T-helper 2 cell treated with Interferon-gamma antibody and Interleukin-4, amounts not matched to agents 100 ng/mL and 5 ng/mL, for 36 hours (primary cell): ENCODE results near the gene PPEF1. TPM values are rescaled to one million over a fixed set of nuclear protein-coding genes. Genes with fewer than 3 reads are reported as not detected.
"Not testable (repeated sequence)": the region's sequence is repeated elsewhere in the genome, so short reads cannot be mapped to it uniquely, and the experiment has no call there.

Experiments used
- intact Hi-C: fragments of 100-400 bp; cut with micrococcal nuclease; formaldehyde crosslinking; loops from one replicate; pipeline ENCODE4 v1.15.1; 2023
- total RNA-seq: library from RNA; stranded (reverse); gene quantifications from 2 replicates; pipeline ENCODE4 v1.2.3, GENCODE V29; 2022

PPEF1 gene
- total RNA-seq, 1 donor from 2014 or later: not detected

- intact Hi-C loops: no loop called here
These were observed 85.4 kb downstream of the PPEF1 start for GRCh38 chrX:18792828-18793227.

GRCh38 chrX:18793601-18794089 is 86.2 kb downstream of the PPEF1 start:
- intact Hi-C loops: no loop called here

GRCh38 chrX:18797141-18797540 is 89.7 kb downstream of the PPEF1 start:
- intact Hi-C loops: no loop called here

- intact Hi-C loops: no loop called here
These were observed 92.5 kb downstream of the PPEF1 start for GRCh38 chrX:18799911-18800310.

GRCh38 chrX:18809641-18810040 is 102.2 kb downstream of the PPEF1 start:
- intact Hi-C loops: no loop called here

- intact Hi-C loops: no loop called here
These were observed 103.0 kb downstream of the PPEF1 start for GRCh38 chrX:18810416-18810815.

- intact Hi-C loops: no loop called here
These were observed 117.9 kb downstream of the PPEF1 start for GRCh38 chrX:18825375-18825774.

- intact Hi-C loops: no loop called here
These were observed 121.5 kb downstream of the PPEF1 start for GRCh38 chrX:18828832-18829404.

GRCh38 chrX:18833071-18833731 is 125.8 kb downstream of the PPEF1 start:
- intact Hi-C loops: no loop called here

- intact Hi-C loops: not testable (repeated sequence)
These were observed 140.5 kb downstream of the PPEF1 start for GRCh38 chrX:18847901-18848300.

GRCh38 chrX:18855919-18856644 is 148.6 kb downstream of the PPEF1 start:
- intact Hi-C loops: no loop called here

- intact Hi-C loops: no loop called here
These were observed 149.2 kb downstream of the PPEF1 start for GRCh38 chrX:18856645-18856997.

GRCh38 chrX:18861511-18861910 is 154.1 kb downstream of the PPEF1 start:
- intact Hi-C loops: no loop called here

- intact Hi-C loops: no loop called here
These were observed 157.0 kb downstream of the PPEF1 start for GRCh38 chrX:18864390-18864920.

- intact Hi-C loops: no loop called here
These were observed 163.9 kb downstream of the PPEF1 start for GRCh38 chrX:18871161-18871890.

GRCh38 chrX:18871970-18872369 is 164.5 kb downstream of the PPEF1 start:
- intact Hi-C loops: no loop called here

- intact Hi-C loops: no loop called here
These were observed 165.2 kb downstream of the PPEF1 start for GRCh38 chrX:18872621-18873020.

GRCh38 chrX:18873189-18873791 is 165.8 kb downstream of the PPEF1 start:
- intact Hi-C loops: no loop called here

GRCh38 chrX:18873836-18874235 is 166.4 kb downstream of the PPEF1 start:
- intact Hi-C loops: no loop called here

- intact Hi-C loops: no loop called here
These were observed 167.3 kb downstream of the PPEF1 start for GRCh38 chrX:18874560-18875255.
